GM18951 (cell line): ENCODE measurements around the gene PLCB1.

Experiments
- POLR2A ChIP-seq: IDR thresholded peaks from 4 replicates; pipeline ENCODE4 v1.6.1; 2011; ENCODE audit warnings: mild to moderate bottlenecking; ENCODE audit not compliant: insufficient read length, insufficient read depth; ENCODE audit errors: extremely low read depth
- in situ Hi-C: fragments of 300-500 bp; cut with MboI; formaldehyde crosslinking; loops from one replicate; pipeline ENCODE4 v1.12.0; 2022; ENCODE audit warnings: low sequenced_read_pairs, mixed read lengths, inconsistent platforms; ENCODE audit not compliant: unreplicated experiment

The PLCB1 gene

GRCh38 chr20:8470156-8470555 is 338.1 kb downstream of the PLCB1 start:
- in situ Hi-C loops, result no loop called here
- TF ChIP-seq POLR2A, result no peak

GRCh38 chr20:8471465-8471864 is 339.4 kb downstream of the PLCB1 start:
- in situ Hi-C loops, result no loop called here

GRCh38 chr20:8473459-8473858 is 341.4 kb downstream of the PLCB1 start:
- in situ Hi-C loops, result no loop called here
- no peak for TF ChIP-seq POLR2A

More at GRCh38 chr20:8471465-8471864, 339.4 kb downstream of the PLCB1 start:
- no peak for TF ChIP-seq POLR2A

- in situ Hi-C loops, result no loop called here
- TF ChIP-seq POLR2A, result no peak
These were observed 342.1 kb downstream of the PLCB1 start for GRCh38 chr20:8474027-8474668.

DNA sequence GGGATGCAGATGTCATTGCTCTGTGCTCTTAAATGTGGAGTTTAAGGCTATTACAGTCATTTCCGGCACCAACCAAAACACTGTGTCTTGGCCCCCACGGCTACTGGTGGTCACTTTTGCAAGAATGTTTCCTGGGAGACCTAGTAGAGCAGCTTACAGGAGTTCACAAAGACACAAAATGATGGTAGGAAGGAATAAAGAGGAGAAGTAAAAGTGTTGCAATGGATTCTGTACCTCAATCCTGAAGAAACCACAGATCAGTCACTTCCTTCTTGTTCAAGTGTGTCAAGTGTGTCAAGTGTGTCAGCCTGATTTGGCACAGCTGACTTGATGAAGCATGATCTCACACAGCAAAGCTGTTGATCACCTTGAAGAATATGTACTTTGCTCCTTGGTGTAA is 344.0 kb downstream of the PLCB1 start:
- in situ Hi-C loops, result no loop called here
- no peak for TF ChIP-seq POLR2A

DNA sequence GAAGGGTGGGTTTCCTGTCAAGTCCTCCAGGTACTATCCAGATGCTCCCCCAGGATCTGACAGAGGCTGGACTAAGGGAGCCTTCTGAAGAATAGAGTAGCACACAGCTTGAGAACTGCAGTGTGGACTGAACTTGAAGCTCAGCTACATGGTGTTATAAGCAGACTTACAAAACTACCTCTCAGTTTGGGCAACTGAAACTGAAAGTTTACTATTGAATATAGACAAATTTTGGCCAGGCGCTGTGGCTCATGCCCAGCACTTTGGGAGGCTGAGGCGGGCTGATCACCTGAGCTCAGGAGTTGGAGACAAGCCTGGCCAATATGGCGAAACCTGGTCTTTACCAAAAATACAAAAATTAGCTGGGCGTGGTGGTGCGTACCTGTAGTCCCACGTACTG is 348.5 kb downstream of the PLCB1 start:
- TF ChIP-seq POLR2A, result no peak
- in situ Hi-C loops, result no loop called here

DNA sequence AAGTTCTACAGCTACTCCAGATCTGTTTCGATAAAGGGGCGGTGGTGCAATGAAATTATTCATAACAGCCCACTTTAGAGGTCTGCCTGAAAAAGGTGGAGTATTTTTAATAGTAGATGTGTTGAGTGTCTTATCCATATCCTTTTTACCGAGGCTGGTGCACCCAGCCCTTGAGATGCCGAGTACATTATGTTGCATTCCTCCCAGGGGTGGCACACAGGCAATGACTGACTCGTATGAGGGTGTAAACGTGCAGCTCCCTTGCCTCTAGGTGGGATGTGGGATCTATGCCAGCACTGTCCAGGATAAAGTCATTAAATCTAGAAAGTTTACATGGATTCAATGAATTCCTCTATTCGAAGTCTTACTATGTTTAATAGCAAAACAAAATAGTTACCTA is 355.6 kb downstream of the PLCB1 start:
- in situ Hi-C loops, result no loop called here
- TF ChIP-seq POLR2A, result no peak

DNA sequence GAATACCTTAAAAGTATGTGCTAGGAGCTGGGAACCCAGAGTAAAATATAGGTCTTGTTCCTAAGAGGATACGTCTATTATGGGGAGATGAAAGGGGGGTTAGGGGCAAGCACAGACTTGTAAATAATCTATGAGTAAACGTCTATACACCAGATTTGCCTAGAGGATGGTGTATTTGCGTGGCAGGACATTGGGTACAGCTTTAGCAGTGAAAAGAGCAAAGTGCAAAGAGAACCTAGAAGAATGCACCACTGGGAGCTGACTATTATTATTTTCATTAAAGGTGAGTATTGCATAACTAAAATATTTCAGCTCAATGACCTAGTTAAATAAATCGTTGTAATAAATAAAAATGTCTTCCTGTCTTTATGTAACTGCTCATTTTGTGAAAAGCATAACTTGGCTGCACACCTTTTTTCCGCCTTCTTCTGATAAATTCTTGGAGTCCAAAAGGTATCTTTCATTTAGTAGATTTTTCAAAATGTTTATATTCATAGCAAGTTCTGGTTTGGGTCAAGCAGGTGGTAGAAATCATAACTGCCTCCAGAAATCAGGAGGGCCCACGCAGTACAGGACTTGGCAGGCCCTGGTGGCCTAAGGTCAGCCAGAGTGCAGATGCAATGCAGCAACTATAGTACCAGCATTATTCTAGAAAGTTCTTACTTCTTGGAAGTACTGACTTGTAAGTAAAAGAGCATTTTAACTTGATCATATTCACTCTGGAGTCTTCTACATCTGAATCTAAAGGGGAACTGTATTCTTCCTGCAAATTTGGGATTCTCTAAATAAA is 357.2 kb downstream of the PLCB1 start:
- no peak for TF ChIP-seq POLR2A
- in situ Hi-C loops, result no loop called here

- TF ChIP-seq POLR2A, result no peak
- in situ Hi-C loops, result no loop called here
These were observed 358.2 kb downstream of the PLCB1 start for GRCh38 chr20:8490076-8490830.

DNA sequence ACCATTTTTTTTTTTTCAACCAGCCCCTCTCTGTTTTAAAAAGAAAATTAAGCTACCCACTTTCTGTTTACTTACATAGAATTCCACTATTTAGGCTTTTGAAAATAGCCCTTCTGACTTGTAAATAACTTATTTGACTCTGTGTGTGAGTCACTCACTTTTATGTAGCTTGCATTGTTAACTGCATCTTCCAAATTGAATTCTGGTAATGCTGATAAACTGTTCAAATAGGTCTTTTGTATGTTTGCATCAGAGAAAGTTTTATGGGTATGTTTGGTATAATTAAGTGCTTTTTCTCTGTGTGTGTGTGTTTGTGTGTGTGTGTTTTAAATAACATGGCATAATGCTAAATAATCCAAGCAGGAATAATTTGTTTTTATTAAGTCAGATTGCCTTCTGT is 360.1 kb downstream of the PLCB1 start:
- in situ Hi-C loops, result no loop called here
- no peak for TF ChIP-seq POLR2A

DNA sequence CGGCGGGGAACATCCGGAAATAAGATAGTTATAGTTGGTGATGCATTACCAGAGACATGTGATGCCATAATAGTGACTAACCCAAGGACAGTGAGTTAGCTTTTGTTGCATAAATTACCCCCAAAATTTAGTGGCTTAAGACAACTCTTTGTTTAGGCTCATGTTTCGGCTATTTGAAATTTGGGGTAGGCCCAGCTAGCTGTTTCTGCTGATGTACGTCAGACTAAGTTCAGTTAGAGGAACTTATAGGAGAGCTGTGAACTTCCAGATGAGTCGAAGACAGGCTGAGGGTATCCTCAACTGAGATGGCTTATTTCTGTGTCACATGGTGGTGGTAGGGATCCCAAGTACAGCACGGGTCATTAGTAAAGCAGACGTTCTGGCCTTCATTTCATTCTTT is 366.5 kb downstream of the PLCB1 start:
- in situ Hi-C loops, result no loop called here
- TF ChIP-seq POLR2A, result no peak

- in situ Hi-C loops, result no loop called here
- TF ChIP-seq POLR2A, result no peak
These were observed 372.0 kb downstream of the PLCB1 start for GRCh38 chr20:8504030-8504429.

DNA sequence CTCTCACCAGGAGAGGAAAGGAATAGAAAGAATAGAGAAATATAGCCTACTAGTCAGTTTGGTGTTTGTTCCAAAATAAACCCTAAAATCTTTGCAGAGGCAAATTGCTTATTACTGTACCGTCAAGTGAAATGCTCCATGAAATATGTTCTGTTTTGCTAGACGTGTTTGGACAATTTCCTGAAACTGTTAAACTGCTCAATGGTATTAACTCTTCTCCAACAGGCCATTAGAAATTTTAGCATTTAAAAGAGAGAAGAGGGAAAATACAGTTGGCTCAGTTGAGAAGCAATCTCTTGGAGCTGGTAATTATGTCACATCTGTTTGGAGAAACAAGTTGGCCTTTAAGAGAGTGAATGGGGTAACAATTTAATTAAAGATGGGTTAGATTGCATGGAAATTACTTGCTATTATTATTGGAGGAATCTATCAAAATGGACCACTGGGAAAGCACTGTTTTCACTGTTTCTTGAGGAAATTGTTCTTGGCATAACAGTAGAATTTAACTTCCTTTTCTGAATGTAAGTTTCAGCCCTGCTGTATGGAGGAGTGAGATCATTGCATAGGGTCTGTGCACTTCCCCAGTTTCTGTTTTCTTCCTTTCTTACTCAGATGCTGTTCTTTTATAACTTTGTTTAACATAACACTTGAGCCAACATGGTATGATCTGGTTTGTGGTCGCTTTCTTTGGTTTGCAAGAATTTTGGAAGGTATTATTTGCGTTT is 373.6 kb downstream of the PLCB1 start:
- no peak for TF ChIP-seq POLR2A
- in situ Hi-C loops, result no loop called here
